Suppressor macrophage (primary cell): ENCODE results near the gene INO80E.

Experiments used
- DNase-seq, 4 experiments: peaks; one replicate each; pipeline ENCODE4 v3.0.0-alpha.2; 2020 to 2022

INO80E gene

GRCh38 chr16:29975811-29976511 lies 20.1 kb upstream of the INO80E start:
- no peak for DNase-seq

DNA sequence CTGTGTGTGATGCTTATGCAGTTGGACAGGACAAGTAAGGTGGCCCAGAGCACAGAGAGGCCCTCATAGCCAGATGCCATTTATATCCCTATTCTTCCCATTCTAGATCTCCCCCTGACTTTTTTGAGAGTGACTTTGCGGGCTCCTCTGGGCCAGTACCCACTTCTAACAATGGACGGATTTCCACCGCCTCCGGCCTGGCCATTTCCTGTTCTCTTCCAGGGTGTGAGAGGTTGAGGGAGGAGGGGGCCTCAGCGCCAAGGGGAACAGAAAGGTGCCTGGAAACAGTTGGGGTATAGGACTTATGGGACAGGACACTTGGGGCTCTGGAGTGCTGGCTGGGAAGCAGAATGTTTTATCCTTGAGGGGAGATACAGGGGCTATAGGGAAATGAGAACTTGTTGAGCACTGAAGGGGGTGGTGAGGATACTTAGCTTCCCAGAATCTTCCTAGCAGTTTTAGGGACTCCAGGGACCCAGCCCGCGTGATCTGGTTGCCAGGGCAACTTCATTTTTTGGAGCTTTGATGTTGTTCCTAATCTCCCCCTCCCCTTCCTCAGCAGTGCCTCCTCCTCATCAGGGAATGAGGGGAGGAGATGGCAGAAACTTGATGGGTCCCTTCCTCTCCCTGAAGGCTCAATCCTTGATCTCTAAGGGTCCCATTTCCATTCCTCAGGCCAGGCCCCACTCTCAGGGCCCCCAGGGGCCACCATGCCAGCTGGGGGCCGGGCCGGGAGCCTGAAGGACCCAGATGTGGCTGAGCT lies 18.8 kb upstream of the INO80E start:
- no peak for DNase-seq

- no peak for DNase-seq
Observed at GRCh38 chr16:29978081-29978480, 18.0 kb upstream of the INO80E start.

- DNase-seq: no peak
Observed at GRCh38 chr16:29978564-29979270, 17.3 kb upstream of the INO80E start.

DNA sequence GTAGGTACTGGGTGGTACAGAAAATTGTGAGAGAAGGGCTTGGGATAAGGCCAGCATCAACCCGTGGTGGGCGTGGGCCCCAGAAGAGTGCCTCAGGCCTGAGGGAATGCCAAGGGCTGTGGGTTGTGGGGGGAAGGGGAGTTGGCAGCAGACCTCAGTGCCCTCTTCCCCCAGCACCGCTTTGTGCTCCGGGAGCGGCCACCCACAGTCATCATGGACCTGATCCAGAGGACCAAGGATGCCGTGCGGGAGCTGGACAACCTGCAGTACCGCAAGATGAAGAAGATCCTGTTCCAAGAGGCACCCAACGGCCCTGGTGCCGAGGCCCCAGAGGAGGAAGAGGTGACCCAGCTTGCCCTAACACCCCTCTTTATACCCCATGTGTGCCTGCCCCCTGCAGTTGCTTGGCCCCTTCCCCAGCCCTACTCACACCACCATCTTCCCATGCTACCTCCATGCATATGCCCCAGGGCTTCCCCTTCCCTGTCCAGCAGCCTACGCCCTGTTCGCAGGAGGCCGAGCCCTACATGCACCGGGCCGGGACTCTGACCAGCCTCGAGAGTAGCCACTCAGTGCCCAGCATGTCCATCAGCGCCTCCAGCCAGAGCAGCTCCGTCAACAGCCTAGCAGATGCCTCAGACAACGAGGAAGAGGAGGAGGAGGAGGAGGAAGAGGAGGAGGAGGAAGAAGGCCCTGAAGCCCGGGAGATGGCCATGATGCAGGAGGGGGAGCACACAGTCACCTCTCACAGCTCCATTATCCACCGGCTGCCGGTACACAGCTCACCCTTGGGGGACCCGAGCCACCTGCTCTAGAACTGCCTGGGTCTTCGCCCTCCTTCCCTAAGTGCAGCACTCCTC lies 13.3 kb upstream of the INO80E start:
- DNase-seq: no peak

- no peak for DNase-seq
Observed at GRCh38 chr16:29983420-29984136, 12.5 kb upstream of the INO80E start.

- no peak for DNase-seq
Observed at GRCh38 chr16:29984137-29984763, 11.8 kb upstream of the INO80E start.

- no peak for DNase-seq
Observed at GRCh38 chr16:29984764-29985147, 11.3 kb upstream of the INO80E start.

- no peak for DNase-seq
Observed at GRCh38 chr16:29985271-29985811, 10.7 kb upstream of the INO80E start.

- DNase-seq: no peak
Observed at GRCh38 chr16:29986231-29986630, 9.8 kb upstream of the INO80E start.

DNA sequence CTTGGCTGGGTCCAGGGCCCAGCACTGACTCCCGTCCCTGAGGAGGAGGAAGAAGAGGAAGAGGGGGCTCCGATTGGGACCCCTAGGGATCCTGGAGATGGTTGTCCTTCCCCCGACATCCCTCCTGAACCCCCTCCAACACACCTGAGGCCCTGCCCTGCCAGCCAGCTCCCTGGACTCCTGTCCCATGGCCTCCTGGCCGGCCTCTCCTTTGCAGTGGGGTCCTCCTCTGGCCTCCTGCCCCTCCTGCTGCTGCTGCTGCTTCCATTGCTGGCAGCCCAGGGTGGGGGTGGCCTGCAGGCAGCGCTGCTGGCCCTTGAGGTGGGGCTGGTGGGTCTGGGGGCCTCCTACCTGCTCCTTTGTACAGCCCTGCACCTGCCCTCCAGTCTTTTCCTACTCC lies 9.1 kb upstream of the INO80E start:
- DNase-seq: no peak

DNA sequence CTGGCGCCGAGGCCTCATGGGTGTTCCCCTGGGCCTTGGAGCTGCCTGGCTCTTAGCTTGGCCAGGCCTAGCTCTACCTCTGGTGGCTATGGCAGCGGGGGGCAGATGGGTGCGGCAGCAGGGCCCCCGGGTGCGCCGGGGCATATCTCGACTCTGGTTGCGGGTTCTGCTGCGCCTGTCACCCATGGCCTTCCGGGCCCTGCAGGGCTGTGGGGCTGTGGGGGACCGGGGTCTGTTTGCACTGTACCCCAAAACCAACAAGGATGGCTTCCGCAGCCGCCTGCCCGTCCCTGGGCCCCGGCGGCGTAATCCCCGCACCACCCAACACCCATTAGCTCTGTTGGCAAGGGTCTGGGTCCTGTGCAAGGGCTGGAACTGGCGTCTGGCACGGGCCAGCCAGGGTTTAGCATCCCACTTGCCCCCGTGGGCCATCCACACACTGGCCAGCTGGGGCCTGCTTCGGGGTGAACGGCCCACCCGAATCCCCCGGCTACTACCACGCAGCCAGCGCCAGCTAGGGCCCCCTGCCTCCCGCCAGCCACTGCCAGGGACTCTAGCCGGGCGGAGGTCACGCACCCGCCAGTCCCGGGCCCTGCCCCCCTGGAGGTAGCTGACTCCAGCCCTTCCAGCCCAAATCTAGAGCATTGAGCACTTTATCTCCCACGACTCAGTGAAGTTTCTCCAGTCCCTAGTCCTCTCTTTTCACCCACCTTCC lies 8.5 kb upstream of the INO80E start:
- no peak for DNase-seq

DNA sequence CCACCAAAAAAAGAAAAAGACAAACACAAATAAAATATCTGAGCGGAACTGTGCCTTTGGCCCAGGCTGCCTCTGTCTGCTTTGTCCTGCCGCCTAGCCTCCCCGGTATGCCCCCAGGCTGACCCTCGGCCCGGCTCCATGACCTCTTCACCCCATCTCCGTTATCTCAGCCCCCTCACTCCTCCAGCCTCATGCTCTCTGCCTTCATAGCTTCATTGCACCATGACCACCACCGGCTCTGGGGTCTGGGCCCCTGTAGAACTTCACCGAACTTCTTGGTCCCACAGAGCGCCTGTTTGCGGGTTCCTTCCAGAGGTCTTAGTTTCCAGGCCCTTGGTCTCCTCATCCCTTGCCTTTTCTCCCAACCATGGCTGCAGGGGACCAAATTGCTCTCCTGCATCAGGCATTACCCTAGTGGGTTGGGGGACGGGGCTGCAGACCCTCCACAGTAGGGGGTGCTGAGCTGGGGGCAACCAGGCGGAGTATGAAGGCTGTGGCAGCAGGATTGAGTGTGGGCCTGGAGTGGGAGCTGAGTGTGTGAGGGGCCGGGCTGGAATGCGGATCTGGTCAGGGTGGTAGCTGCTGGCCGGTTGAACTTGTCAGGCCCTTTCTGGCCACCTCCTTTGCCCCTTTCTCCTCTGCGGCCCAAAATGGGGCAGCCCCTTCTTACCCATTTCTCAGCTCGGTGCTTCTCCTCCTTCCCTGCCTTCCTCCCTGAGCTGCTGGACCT lies 7.5 kb upstream of the INO80E start:
- no peak for DNase-seq

DNA sequence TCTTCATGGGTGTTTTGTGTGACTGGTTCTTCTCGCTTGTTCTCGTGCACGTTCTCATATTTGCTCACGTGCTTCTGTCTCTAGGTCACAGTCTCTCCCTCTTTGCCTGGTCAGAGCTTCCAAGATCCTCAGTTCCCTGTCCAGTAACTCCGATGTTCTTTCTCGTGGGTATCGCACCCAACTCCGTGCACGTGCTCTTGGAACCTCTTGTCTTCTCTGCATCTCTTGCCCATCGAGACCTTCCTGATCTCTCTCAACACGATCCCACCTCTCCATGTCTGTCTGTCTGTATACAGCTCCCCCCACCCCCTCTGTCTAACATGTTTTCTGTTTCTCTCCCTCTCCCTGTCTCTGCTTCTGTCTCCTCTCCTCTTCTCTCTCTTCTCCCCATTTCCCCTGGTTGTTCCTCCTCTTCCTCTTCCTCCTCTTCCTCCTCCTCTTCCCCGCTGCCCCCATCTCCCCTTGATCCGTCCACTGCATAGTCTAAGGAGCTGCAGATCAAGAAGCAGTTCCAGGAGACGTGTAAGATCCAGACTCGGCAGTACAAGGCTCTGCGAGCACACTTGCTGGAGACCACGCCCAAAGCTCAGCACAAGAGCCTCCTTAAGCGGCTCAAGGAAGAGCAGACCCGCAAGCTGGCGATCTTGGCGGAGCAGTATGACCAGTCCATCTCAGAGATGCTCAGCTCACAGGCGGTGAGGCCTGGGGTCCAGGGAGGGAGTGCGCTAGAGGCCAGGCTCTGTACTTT lies 6.8 kb upstream of the INO80E start:
- no peak for DNase-seq

GRCh38 chr16:29990034-29990433 lies 6.0 kb upstream of the INO80E start:
- DNase-seq: no peak

DNA sequence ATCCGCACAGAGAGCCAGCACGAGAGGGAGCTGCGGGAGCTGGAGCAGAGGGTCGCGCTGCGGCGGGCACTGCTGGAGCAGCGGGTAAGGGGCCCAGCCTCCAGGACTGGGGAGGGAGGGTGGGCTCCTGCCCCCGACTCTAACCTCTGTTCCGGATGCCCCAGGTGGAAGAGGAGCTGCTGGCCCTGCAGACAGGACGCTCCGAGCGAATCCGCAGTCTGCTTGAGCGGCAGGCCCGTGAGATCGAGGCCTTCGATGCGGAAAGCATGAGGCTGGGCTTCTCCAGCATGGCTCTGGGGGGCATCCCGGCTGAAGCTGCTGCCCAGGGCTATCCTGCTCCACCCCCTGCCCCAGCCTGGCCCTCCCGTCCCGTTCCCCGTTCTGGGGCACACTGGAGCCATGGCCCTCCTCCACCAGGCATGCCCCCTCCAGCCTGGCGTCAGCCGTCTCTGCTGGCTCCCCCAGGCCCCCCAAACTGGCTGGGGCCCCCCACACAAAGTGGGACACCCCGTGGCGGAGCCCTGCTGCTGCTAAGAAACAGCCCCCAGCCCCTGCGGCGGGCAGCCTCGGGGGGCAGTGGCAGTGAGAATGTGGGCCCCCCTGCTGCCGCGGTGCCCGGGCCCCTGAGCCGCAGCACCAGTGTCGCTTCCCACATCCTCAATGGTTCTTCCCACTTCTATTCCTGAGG lies 5.0 kb upstream of the INO80E start:
- no peak for DNase-seq

GRCh38 chr16:29991571-29991904 lies 4.5 kb upstream of the INO80E start:
- no peak for DNase-seq

DNA sequence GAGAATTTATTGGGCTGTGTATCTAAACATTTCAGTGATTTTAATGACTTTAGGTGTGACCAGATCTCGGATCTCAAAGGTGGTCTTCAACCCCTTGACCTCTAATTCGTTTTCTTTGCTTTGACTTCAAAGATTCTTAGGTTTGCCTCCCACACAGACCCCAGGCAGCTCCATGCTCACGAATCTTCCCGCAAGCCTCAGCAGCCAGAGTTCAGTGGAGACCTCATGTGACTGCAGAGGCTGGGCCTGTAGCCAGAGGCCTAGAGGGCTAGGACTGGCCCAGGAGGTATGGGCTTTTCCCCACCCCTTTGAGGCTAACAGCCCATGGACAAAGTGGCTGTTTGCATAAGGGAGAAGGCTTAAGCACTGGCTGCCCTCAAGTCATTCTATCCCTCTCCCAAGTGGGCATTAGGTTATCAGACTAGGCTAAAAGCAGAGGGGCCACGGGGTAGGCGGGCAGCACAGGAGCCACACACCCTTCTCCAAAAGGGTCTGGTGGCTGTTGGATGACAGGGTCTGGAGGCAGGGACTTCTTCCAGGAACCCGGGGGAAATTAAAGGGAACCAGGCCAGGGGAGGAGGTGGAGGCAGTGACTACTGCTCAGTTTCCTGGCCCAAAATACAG lies 3.6 kb upstream of the INO80E start:
- DNase-seq: no peak
